ENCODE data around the gene TUT7.

- TF ChIP-seq POLR2A (IDR thresholded peaks at IDR 0.05) (no peak), CTCF (IDR thresholded peaks at IDR 0.05) (no peak), POLR2AphosphoS5 (IDR thresholded peaks at IDR 0.05) (no peak)
These were observed 72.6 kb downstream of the TUT7 start for GRCh38 chr9:86281593-86282076.
